ENCODE measurements around the gene DUSP5. TPM values are rescaled to one million over a fixed set of nuclear protein-coding genes. Genes with fewer than 3 reads are reported as not detected.

The DUSP5 gene
- total RNA-seq, 1 experiment from 2014 or later, result 14.2 TPM

GRCh38 chr10:110501142-110501937 is 3.6 kb downstream of the DUSP5 start:
- peaks cover 96% of the 10 kb centered on the region for H3K79me2 ChIP-seq (ENCODE audit: low read depth)
- BruUV-seq (replicated peaks), result no TSS peak
- intact Hi-C loops (cut with micrococcal nuclease; ENCODE audit: unreplicated experiment), result loop anchor here (1.0 to 2.0 kb wide), 2 partner anchors 29 to 65 kb away; partner anchors contain the start of gene SMC3
- POLR2A ChIA-PET (ENCODE audit: unreplicated experiment), result interaction anchor here (0.5 to 0.8 kb wide), 4 partner anchors 17 to 371 kb away, joined by 3 to 8 read pairs (median 6); no protein-coding TSS in a partner anchor
- H3K9me3 ChIP-seq (ENCODE audit: insufficient read depth, low read depth), result no peaks in the 10 kb centered on the region
- H3K4me2 ChIP-seq, result peak overlapping the region; percentile 76
- CTCF ChIA-PET, result interaction anchor here (0.6 to 0.7 kb wide), 2 partner anchors 84 to 147 kb away, joined by 3 to 4 read pairs; no protein-coding TSS in a partner anchor
- H3K4me3 ChIP-seq, result peak overlapping the region; percentile 98
- peaks cover 69% of the 10 kb centered on the region for H3K36me3 ChIP-seq (ENCODE audit: low read depth)
- peaks cover 30% of the 10 kb centered on the region for H3K4me1 ChIP-seq (replicated peaks; ENCODE audit: insufficient read depth)
- H3F3A ChIP-seq (ENCODE audit: insufficient read depth, low read depth), result peaks cover 73% of the 10 kb centered on the region
- TF ChIP-seq CTCF (conservative IDR thresholded peaks at IDR 0.05), result no peak
- no peak for TF ChIP-seq EZH2 (IDR thresholded peaks at IDR 0.05; ENCODE audit: low read depth)
- H3K27me3 ChIP-seq (ENCODE audit: insufficient read depth, low read depth), result no peaks in the 10 kb centered on the region
- peak overlapping the region; percentile 84 for H3K27ac ChIP-seq
- peaks cover 78% of the 10 kb centered on the region for H4K20me1 ChIP-seq (ENCODE audit: insufficient read depth)
- DNase-seq, result peak; percentile 75 to 83
- no peak overlapping the region for H2AFZ ChIP-seq
- H3K9me2 ChIP-seq (ENCODE audit: insufficient read depth), result no peaks in the 10 kb centered on the region

GRCh38 chr10:110502072-110502845 is 4.6 kb downstream of the DUSP5 start:
- DNase-seq, result no peak
- H3K36me3 ChIP-seq (ENCODE audit: low read depth), result peaks cover 78% of the 10 kb centered on the region
- no TSS peak for BruUV-seq (replicated peaks)
- H3K27ac ChIP-seq, result 0 out of 2 replicates have a peak overlapping the region, but pooled peaks have one; percentile 84
- H3K9me2 ChIP-seq (ENCODE audit: insufficient read depth), result no peaks in the 10 kb centered on the region
- H2AFZ ChIP-seq, result no peak overlapping the region
- CTCF ChIA-PET, result no interaction called here
- no peaks in the 10 kb centered on the region for H3K9me3 ChIP-seq (ENCODE audit: insufficient read depth, low read depth)
- peaks cover 96% of the 10 kb centered on the region for H3K79me2 ChIP-seq (ENCODE audit: low read depth)
- POLR2A ChIA-PET (ENCODE audit: unreplicated experiment), result interaction anchor here (0.6 kb wide), 1 partner anchor 91 kb away, joined by 4 read pairs; no protein-coding TSS in a partner anchor
- peak overlapping the region; percentile 76 for H3K4me2 ChIP-seq
- H3K4me1 ChIP-seq (replicated peaks; ENCODE audit: insufficient read depth), result peaks cover 30% of the 10 kb centered on the region
- H3F3A ChIP-seq (ENCODE audit: insufficient read depth, low read depth), result peaks cover 73% of the 10 kb centered on the region
- no peaks in the 10 kb centered on the region for H3K27me3 ChIP-seq (ENCODE audit: insufficient read depth, low read depth)
- intact Hi-C loops (cut with micrococcal nuclease; ENCODE audit: unreplicated experiment), result no loop called here
- peaks cover 87% of the 10 kb centered on the region for H4K20me1 ChIP-seq (ENCODE audit: insufficient read depth)
- no peak for TF ChIP-seq EZH2 (IDR thresholded peaks at IDR 0.05; ENCODE audit: low read depth)
- no peak for TF ChIP-seq CTCF (conservative IDR thresholded peaks at IDR 0.05)
- H3K4me3 ChIP-seq, result peak overlapping the region; percentile 98

- no TSS peak for BruUV-seq (replicated peaks)
- CTCF ChIA-PET, result no interaction called here
- Histone ChIP-seq H3K4me3 (peak overlapping the region; percentile 98; the same call in 1 of the 2 replicates), H3K9me3 (ENCODE audit: insufficient read depth, low read depth) (no peaks in the 10 kb centered on the region), H3K27me3 (ENCODE audit: insufficient read depth, low read depth) (no peaks in the 10 kb centered on the region), H4K20me1 (ENCODE audit: insufficient read depth) (peaks cover 94% of the 10 kb centered on the region), H3K27ac (no peak overlapping the region), H3K9me2 (ENCODE audit: insufficient read depth) (no peaks in the 10 kb centered on the region), H2AFZ (no peak overlapping the region), H3K4me2 (peak overlapping the region; percentile 76), H3K4me1 (replicated peaks; ENCODE audit: insufficient read depth) (peaks cover 30% of the 10 kb centered on the region), H3K36me3 (ENCODE audit: low read depth) (peaks cover 84% of the 10 kb centered on the region), H3K79me2 (ENCODE audit: low read depth) (peaks cover 99% of the 10 kb centered on the region), H3F3A (ENCODE audit: insufficient read depth, low read depth) (peaks cover 79% of the 10 kb centered on the region)
- intact Hi-C loops (cut with micrococcal nuclease; ENCODE audit: unreplicated experiment), result no loop called here
- POLR2A ChIA-PET (ENCODE audit: unreplicated experiment), result interaction anchor here (0.6 kb wide), 2 partner anchors 30 to 92 kb away, joined by 4 to 8 read pairs; no protein-coding TSS in a partner anchor
- TF ChIP-seq EZH2 (IDR thresholded peaks at IDR 0.05; ENCODE audit: low read depth) (no peak), CTCF (conservative IDR thresholded peaks at IDR 0.05) (no peak)
- no peak for DNase-seq
These were observed 5.2 kb downstream of the DUSP5 start for GRCh38 chr10:110502851-110503301.

All from PC-9 (cell line).